ENCODE data around the gene DTX1. TPM values are rescaled to one million over a fixed set of nuclear protein-coding genes. Genes with fewer than 3 reads are reported as not detected.
A peak's percentile ranks its signal among the peaks of the same experiment; 100 is the strongest.

DTX1 gene
- total RNA-seq, 3 donors from 2014 or later (not counting 1 experiment from before 2014, with no cell fraction given): 1.7 to 4.2 (median 4.0) TPM

GRCh38 chr12:113088037-113088436 lies 31.5 kb downstream of the DTX1 start:
- Histone ChIP-seq H3K9me3 (ENCODE audit: control insufficient read depth, insufficient read depth, low read length) (no peaks in the 10 kb centered on the region), H3K4me3 (ENCODE audit: low read length) (no peak overlapping the region), H3K27me3 (ENCODE audit: control insufficient read depth, insufficient read depth, low read length) (no peaks in the 10 kb centered on the region), H3K27ac (ENCODE audit: low read length) (peak overlapping the region; percentile 71), H3K4me1 (ENCODE audit: control insufficient read depth, insufficient read depth, low read length) (peaks cover 100% of the 10 kb centered on the region), H3K36me3 (ENCODE audit: control insufficient read depth, insufficient read depth, low read length) (no peaks in the 10 kb centered on the region)
- WGBS (ENCODE audit: insufficient coverage): 90% methylated on average over 3 of the region's 3 CpGs
- H3K4me1 Mint-ChIP-seq: peaks cover 66 to 78% of the 10 kb centered on the region in 2 donors
- ATAC-seq: no peak
- no peaks in the 10 kb centered on the region for H3K9me3 Mint-ChIP-seq
- H3K4me3 Mint-ChIP-seq: peak overlapping the region; percentile 38
- intact Hi-C loops (cut with micrococcal nuclease): no loop called here
- peak overlapping the region; percentile 62 to 89 for H3K27ac Mint-ChIP-seq
- no peaks in the 10 kb centered on the region for H3K36me3 Mint-ChIP-seq
- peak in 1 of 2 donors; percentile 31 for DNase-seq
- H3K27me3 Mint-ChIP-seq (ENCODE audit: low read depth in 2 of 2): peaks cover 3 to 8% of the 10 kb centered on the region in 2 donors
- TF ChIP-seq CTCF (IDR thresholded peaks at IDR 0.05): no peak

GRCh38 chr12:113088971-113089756 lies 32.6 kb downstream of the DTX1 start:
- H3K4me3 ChIP-seq (ENCODE audit: low read length): no peak overlapping the region
- H3K27me3 ChIP-seq (ENCODE audit: control insufficient read depth, insufficient read depth, low read length): no peaks in the 10 kb centered on the region
- TF ChIP-seq CTCF (IDR thresholded peaks at IDR 0.05): no peak
- no peaks in the 10 kb centered on the region for H3K36me3 ChIP-seq (ENCODE audit: control insufficient read depth, insufficient read depth, low read length)
- H3K27ac ChIP-seq (ENCODE audit: low read length): peak overlapping the region; percentile 62
- Mint-ChIP-seq H3K27ac (peak overlapping the region; percentile 62 to 89), H3K36me3 (no peaks in the 10 kb centered on the region), H3K4me3 (no peak overlapping the region), H3K4me1 (peaks cover 55 to 70% of the 10 kb centered on the region in 2 donors), H3K27me3 (ENCODE audit: low read depth in 2 of 2) (peaks cover 3 to 8% of the 10 kb centered on the region in 2 donors), H3K9me3 (no peaks in the 10 kb centered on the region)
- DNase-seq (peak in 1 of 2 donors; percentile 69), ATAC-seq (peak; percentile 22 to 48 (median 45))
- 27% methylated on average over 13 of the region's 13 CpGs for WGBS (ENCODE audit: insufficient coverage)
- intact Hi-C loops (cut with micrococcal nuclease): no loop called here
- no peaks in the 10 kb centered on the region for H3K9me3 ChIP-seq (ENCODE audit: control insufficient read depth, insufficient read depth, low read length)
- peaks cover 97% of the 10 kb centered on the region for H3K4me1 ChIP-seq (ENCODE audit: control insufficient read depth, insufficient read depth, low read length)

GRCh38 chr12:113089839-113090238 lies 33.3 kb downstream of the DTX1 start:
- Histone ChIP-seq H3K27ac (ENCODE audit: low read length) (peak overlapping the region; percentile 62), H3K9me3 (ENCODE audit: control insufficient read depth, insufficient read depth, low read length) (no peaks in the 10 kb centered on the region), H3K27me3 (ENCODE audit: control insufficient read depth, insufficient read depth, low read length) (no peaks in the 10 kb centered on the region), H3K4me1 (ENCODE audit: control insufficient read depth, insufficient read depth, low read length) (peaks cover 94% of the 10 kb centered on the region), H3K36me3 (ENCODE audit: control insufficient read depth, insufficient read depth, low read length) (no peaks in the 10 kb centered on the region), H3K4me3 (ENCODE audit: low read length) (no peak overlapping the region)
- no peak for ATAC-seq
- no peak overlapping the region for H3K4me3 Mint-ChIP-seq
- TF ChIP-seq CTCF (IDR thresholded peaks at IDR 0.05): no peak
- no peaks in the 10 kb centered on the region for H3K9me3 Mint-ChIP-seq
- no peak for DNase-seq
- peaks cover 3 to 8% of the 10 kb centered on the region in 2 donors for H3K27me3 Mint-ChIP-seq (ENCODE audit: low read depth in 2 of 2)
- no peaks in the 10 kb centered on the region for H3K36me3 Mint-ChIP-seq
- peak overlapping the region; percentile 62 to 89 for H3K27ac Mint-ChIP-seq
- intact Hi-C loops (cut with micrococcal nuclease): no loop called here
- H3K4me1 Mint-ChIP-seq: peaks cover 55 to 70% of the 10 kb centered on the region in 2 donors

Data from natural killer cell (primary cell).